Measurements from ENCODE around the gene UBAP1L. TPM values are rescaled to one million over a fixed set of nuclear protein-coding genes. Genes with fewer than 3 reads are reported as not detected.

The UBAP1L gene
- total RNA-seq, 1 donor from 2014 or later: 2.3 TPM

GRCh38 chr15:65062726-65063125 is 52.3 kb downstream of the UBAP1L start:
- TF ChIP-seq, protein P1, sequence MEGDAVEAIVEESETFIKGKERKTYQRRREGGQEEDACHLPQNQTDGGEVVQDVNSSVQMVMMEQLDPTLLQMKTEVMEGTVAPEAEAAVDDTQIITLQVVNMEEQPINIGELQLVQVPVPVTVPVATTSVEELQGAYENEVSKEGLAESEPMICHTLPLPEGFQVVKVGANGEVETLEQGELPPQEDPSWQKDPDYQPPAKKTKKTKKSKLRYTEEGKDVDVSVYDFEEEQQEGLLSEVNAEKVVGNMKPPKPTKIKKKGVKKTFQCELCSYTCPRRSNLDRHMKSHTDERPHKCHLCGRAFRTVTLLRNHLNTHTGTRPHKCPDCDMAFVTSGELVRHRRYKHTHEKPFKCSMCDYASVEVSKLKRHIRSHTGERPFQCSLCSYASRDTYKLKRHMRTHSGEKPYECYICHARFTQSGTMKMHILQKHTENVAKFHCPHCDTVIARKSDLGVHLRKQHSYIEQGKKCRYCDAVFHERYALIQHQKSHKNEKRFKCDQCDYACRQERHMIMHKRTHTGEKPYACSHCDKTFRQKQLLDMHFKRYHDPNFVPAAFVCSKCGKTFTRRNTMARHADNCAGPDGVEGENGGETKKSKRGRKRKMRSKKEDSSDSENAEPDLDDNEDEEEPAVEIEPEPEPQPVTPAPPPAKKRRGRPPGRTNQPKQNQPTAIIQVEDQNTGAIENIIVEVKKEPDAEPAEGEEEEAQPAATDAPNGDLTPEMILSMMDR (IDR thresholded peaks at IDR 0.05): no peak
- H3K9me3 Mint-ChIP-seq (ENCODE audit: low read depth): peaks cover 2% of the 10 kb centered on the region
- DNase-seq (ENCODE audit: low spot score): no peak
- H3K27me3 Mint-ChIP-seq (ENCODE audit: low read depth): no peaks in the 10 kb centered on the region
- no peak overlapping the region for H3K27ac Mint-ChIP-seq (ENCODE audit: unreplicated experiment)
- peaks cover 55% of the 10 kb centered on the region for H3K4me1 Mint-ChIP-seq (ENCODE audit: low read depth)
- H3K36me3 Mint-ChIP-seq (ENCODE audit: low read depth): no peaks in the 10 kb centered on the region
- no peak overlapping the region for H3K4me3 Mint-ChIP-seq (ENCODE audit: unreplicated experiment)

- Mint-ChIP-seq H3K9me3 (ENCODE audit: low read depth) (peaks cover 2% of the 10 kb centered on the region), H3K27ac (ENCODE audit: unreplicated experiment) (no peak overlapping the region), H3K4me3 (ENCODE audit: unreplicated experiment) (no peak overlapping the region), H3K27me3 (ENCODE audit: low read depth) (no peaks in the 10 kb centered on the region), H3K36me3 (ENCODE audit: low read depth) (peaks cover 2% of the 10 kb centered on the region), H3K4me1 (ENCODE audit: low read depth) (peaks cover 57% of the 10 kb centered on the region)
- TF ChIP-seq, protein P1 (IDR thresholded peaks at IDR 0.05): no peak
- DNase-seq (ENCODE audit: low spot score): no peak
Measured at GRCh38 chr15:65062061-65062460, 52.9 kb downstream of the UBAP1L start.

GRCh38 chr15:65060641-65061397 is 54.2 kb downstream of the UBAP1L start:
- TF ChIP-seq, protein P1 (IDR thresholded peaks at IDR 0.05): no peak
- no peak for DNase-seq (ENCODE audit: low spot score)
- peaks cover 2% of the 10 kb centered on the region for H3K9me3 Mint-ChIP-seq (ENCODE audit: low read depth)
- peak overlapping the region; percentile 8 for H3K27ac Mint-ChIP-seq (ENCODE audit: unreplicated experiment)
- no peak overlapping the region for H3K4me3 Mint-ChIP-seq (ENCODE audit: unreplicated experiment)
- peaks cover 2% of the 10 kb centered on the region for H3K36me3 Mint-ChIP-seq (ENCODE audit: low read depth)
- peaks cover 50% of the 10 kb centered on the region for H3K4me1 Mint-ChIP-seq (ENCODE audit: low read depth)
- H3K27me3 Mint-ChIP-seq (ENCODE audit: low read depth): no peaks in the 10 kb centered on the region

DNA sequence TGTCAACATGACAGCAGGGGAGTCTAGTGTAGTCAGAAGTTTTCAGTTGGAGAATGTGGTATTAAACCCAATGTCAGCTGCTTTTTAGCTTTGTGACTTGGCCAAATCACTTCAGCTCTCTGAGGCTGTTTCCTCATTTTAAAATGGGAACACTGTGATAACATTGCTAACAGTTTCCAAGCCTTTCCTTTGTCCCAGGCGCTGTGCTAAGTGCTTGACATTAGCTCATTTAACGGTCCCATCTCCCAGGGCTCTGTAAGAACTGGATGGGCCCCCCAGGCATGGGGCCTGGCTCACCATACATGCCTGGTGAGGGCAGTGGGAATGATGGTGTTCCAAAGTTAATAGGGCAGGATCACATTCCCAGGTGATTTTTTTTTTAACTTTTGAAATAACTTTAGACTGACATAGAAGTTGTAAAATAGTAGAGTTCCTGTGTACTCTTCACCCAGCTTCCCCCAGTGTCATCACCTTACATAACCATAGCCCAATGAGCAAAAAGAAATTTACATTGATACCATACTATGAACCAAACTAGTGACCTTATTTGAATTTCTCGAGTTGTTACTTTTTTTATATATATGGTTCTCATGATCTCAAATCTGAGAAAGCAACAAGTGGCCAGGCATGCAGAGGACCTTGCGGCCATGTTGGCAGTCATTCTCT is 54.9 kb downstream of the UBAP1L start:
- Mint-ChIP-seq H3K36me3 (ENCODE audit: low read depth) (peaks cover 2% of the 10 kb centered on the region), H3K4me1 (ENCODE audit: low read depth) (peaks cover 50% of the 10 kb centered on the region), H3K27me3 (ENCODE audit: low read depth) (no peaks in the 10 kb centered on the region), H3K9me3 (ENCODE audit: low read depth) (peaks cover 2% of the 10 kb centered on the region), H3K27ac (ENCODE audit: unreplicated experiment) (no peak overlapping the region), H3K4me3 (ENCODE audit: unreplicated experiment) (no peak overlapping the region)
- DNase-seq (ENCODE audit: low spot score): no peak
- TF ChIP-seq, protein P1 (IDR thresholded peaks at IDR 0.05): no peak

GRCh38 chr15:65059369-65059750 is 55.6 kb downstream of the UBAP1L start:
- H3K4me3 Mint-ChIP-seq (ENCODE audit: unreplicated experiment): no peak overlapping the region
- TF ChIP-seq, protein P1 (IDR thresholded peaks at IDR 0.05): no peak
- peaks cover 2% of the 10 kb centered on the region for H3K36me3 Mint-ChIP-seq (ENCODE audit: low read depth)
- peaks cover 50% of the 10 kb centered on the region for H3K4me1 Mint-ChIP-seq (ENCODE audit: low read depth)
- no peak overlapping the region for H3K27ac Mint-ChIP-seq (ENCODE audit: unreplicated experiment)
- H3K9me3 Mint-ChIP-seq (ENCODE audit: low read depth): peaks cover 2% of the 10 kb centered on the region
- no peaks in the 10 kb centered on the region for H3K27me3 Mint-ChIP-seq (ENCODE audit: low read depth)
- no peak for DNase-seq (ENCODE audit: low spot score)

Measured in chondrocyte (in vitro differentiated cells).